HepG2 (cell line): Measurements from ENCODE around the gene FAM83E. TPM values are rescaled to one million over a fixed set of nuclear protein-coding genes. Genes with fewer than 3 reads are reported as not detected.

Source experiments
- FOXC1 ChIP-seq: sonication (generic); formaldehyde crosslinking; IDR thresholded peaks from 2 replicates; pipeline ENCODE4 v1.8.0; 2022; ENCODE audit warnings: mild to moderate bottlenecking, missing genetic modification reagents, borderline replicate concordance
- HOXA3 ChIP-seq: sonication (generic); formaldehyde crosslinking; IDR thresholded peaks from 2 replicates; pipeline ENCODE4 v1.5.0; 2020; ENCODE audit warnings: missing genetic modification reagents
- PRDM15 ChIP-seq: sonication (generic); formaldehyde crosslinking; IDR thresholded peaks from 2 replicates; pipeline ENCODE4 v1.4.0; 2020; ENCODE audit warnings: missing genetic modification reagents
- RNF2 ChIP-seq: fragments of 450-650 bp; conservative IDR thresholded peaks from 2 replicates; pipeline ENCODE4 v1.6.1; 2016; ENCODE audit warnings: low read depth
- SP140L ChIP-seq: sonication (generic); formaldehyde crosslinking; IDR thresholded peaks from 2 replicates; pipeline ENCODE4 v1.4.0; 2020; ENCODE audit warnings: missing genetic modification reagents, borderline replicate concordance
- SUZ12 ChIP-seq: fragments of 150-350 bp; IDR thresholded peaks from 2 replicates; pipeline ENCODE4 v1.6.1; 2014; ENCODE audit warnings: low read depth, low read length
- THAP11 ChIP-seq: IDR thresholded peaks from 2 replicates; pipeline ENCODE4 v1.6.1; 2016; ENCODE audit warnings: missing biosample characterization, missing genetic modification reagents
- YY1 ChIP-seq: IDR thresholded peaks from 2 replicates; pipeline ENCODE4 v1.6.1; 2011; ENCODE audit warnings: low read length, low read depth, moderate library complexity, mild to moderate bottlenecking; ENCODE audit not compliant: insufficient read depth, insufficient replicate concordance
- ZNF292 ChIP-seq: sonication (generic); formaldehyde crosslinking; IDR thresholded peaks from 2 replicates; pipeline ENCODE4 v1.8.1; 2022; ENCODE audit warnings: mild to moderate bottlenecking, low read depth, missing genetic modification reagents, borderline replicate concordance
- ZNF460 ChIP-seq: sonication (generic); formaldehyde crosslinking; IDR thresholded peaks from 2 replicates; pipeline ENCODE4 v1.5.1; 2020; ENCODE audit warnings: missing genetic modification reagents, mild to moderate bottlenecking, borderline replicate concordance
- ZNF790 ChIP-seq: sonication (generic); formaldehyde crosslinking; IDR thresholded peaks from 2 replicates; pipeline ENCODE4 v1.8.0; 2022; ENCODE audit warnings: missing genetic modification reagents, mild to moderate bottlenecking, borderline replicate concordance
- ZSCAN20 ChIP-seq: sonication (generic); formaldehyde crosslinking; IDR thresholded peaks from 2 replicates; pipeline ENCODE4 v1.4.0; 2020; ENCODE audit warnings: missing genetic modification reagents, mild to moderate bottlenecking, borderline replicate concordance
- ZZZ3 ChIP-seq: sonication (generic); formaldehyde crosslinking; IDR thresholded peaks from 2 replicates; pipeline ENCODE4 v1.4.0; 2020; ENCODE audit warnings: missing genetic modification reagents, mild to moderate bottlenecking, borderline replicate concordance
- polyA plus RNA-seq, 8 experiments: library from polyadenylated mRNA; depleted of rRNA in 3 of 8; stranded (reverse) in 7 of 8; unstranded in 1 of 8; fragments of >200 nt; fragmentation: Illumina TruSeq in 4 of 8; extraction: Trizol in 4 of 8; gene quantifications; 2 replicates each; pipeline versions ENCODE4 v1.2.1 to v1.2.3, GENCODE V29; 2011 to 2016; ENCODE audit warnings: low read depth in 4 of 8, missing spikeins in 1 of 8, mixed read lengths in 1 of 8; ENCODE audit not compliant: insufficient read depth in 1 of 8
- total RNA-seq, 5 experiments: library from RNA; depleted of rRNA; stranded (reverse); fragments of >200 nt; fragmentation: Illumina TruSeq; extraction: Trizol; gene quantifications; 2 replicates each; pipeline ENCODE4 v1.2.3, GENCODE V29; 2016; ENCODE audit warnings: low read depth in 1 of 5
- TF ChIP-seq, protein P1 (sequence below): sonication (generic); formaldehyde crosslinking; IDR thresholded peaks from 2 replicates; pipeline ENCODE4 v1.5.1; 2020; ENCODE audit warnings: mild to moderate bottlenecking, moderate library complexity, missing genetic modification reagents
- TF ChIP-seq, protein P2 (sequence below): sonication (generic); formaldehyde crosslinking; IDR thresholded peaks from 2 replicates; pipeline ENCODE4 v1.8.0; 2022; ENCODE audit warnings: mild to moderate bottlenecking, missing genetic modification reagents, borderline replicate concordance
- TF ChIP-seq, protein P3 (sequence below): sonication (generic); formaldehyde crosslinking; IDR thresholded peaks from 2 replicates; pipeline ENCODE4 v1.5.1; 2020; ENCODE audit warnings: missing genetic modification reagents, mild to moderate bottlenecking, borderline replicate concordance
- TF ChIP-seq, protein P4 (sequence below): sonication (generic); formaldehyde crosslinking; IDR thresholded peaks from 2 replicates; pipeline ENCODE4 v1.5.0; 2020; ENCODE audit warnings: missing genetic modification reagents

FAM83E gene
- total and polyA plus RNA-seq, 2 of the 13 experiments (the other 11 are each of a cell fraction or from before 2014, with no cell fraction given), result 0.18 to 0.60 TPM

- TF ChIP-seq SP140L (no peak), RNF2 (0 out of 2 replicates have a peak, but pooled peaks have one; percentile 48), YY1 (peak; percentile 91), ZNF790 (no peak), ZSCAN20 (CRISPR knock-in tag) (no peak), ZNF292 (CRISPR knock-in tag) (0 out of 2 replicates have a peak, but pooled peaks have one; percentile 31), THAP11 (CRISPR knock-in tag) (peak; percentile 98), ZZZ3 (CRISPR knock-in tag) (peak; percentile 97; the same call in 1 of the 2 replicates), HOXA3 (CRISPR knock-in tag) (peak; percentile 99), ZNF460 (CRISPR knock-in tag) (no peak), PRDM15 (CRISPR knock-in tag) (no peak), FOXC1 (CRISPR knock-in tag) (peak; percentile 89), SUZ12 (no peak)
- TF ChIP-seq, protein P1, sequence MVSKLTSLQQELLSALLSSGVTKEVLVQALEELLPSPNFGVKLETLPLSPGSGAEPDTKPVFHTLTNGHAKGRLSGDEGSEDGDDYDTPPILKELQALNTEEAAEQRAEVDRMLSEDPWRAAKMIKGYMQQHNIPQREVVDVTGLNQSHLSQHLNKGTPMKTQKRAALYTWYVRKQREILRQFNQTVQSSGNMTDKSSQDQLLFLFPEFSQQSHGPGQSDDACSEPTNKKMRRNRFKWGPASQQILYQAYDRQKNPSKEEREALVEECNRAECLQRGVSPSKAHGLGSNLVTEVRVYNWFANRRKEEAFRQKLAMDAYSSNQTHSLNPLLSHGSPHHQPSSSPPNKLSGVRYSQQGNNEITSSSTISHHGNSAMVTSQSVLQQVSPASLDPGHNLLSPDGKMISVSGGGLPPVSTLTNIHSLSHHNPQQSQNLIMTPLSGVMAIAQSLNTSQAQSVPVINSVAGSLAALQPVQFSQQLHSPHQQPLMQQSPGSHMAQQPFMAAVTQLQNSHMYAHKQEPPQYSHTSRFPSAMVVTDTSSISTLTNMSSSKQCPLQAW, result peak; percentile 79; the same call in 1 of the 2 replicates
- TF ChIP-seq, protein P2, sequence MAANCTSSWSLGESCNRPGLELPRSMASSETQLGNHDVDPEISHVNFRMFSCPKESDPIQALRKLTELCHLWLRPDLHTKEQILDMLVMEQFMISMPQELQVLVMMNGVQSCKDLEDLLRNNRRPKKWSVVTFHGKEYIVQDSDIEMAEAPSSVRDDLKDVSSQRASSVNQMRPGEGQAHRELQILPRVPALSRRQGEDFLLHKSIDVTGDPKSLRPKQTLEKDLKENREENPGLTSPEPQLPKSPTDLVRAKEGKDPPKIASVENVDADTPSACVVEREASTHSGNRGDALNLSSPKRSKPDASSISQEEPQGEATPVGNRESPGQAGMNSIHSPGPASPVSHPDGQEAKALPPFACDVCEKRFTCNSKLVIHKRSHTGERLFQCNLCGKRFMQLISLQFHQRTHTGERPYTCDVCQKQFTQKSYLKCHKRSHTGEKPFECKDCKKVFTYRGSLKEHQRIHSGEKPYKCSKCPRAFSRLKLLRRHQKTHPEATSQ (CRISPR knock-in tag), result no peak
- TF ChIP-seq, protein P3, sequence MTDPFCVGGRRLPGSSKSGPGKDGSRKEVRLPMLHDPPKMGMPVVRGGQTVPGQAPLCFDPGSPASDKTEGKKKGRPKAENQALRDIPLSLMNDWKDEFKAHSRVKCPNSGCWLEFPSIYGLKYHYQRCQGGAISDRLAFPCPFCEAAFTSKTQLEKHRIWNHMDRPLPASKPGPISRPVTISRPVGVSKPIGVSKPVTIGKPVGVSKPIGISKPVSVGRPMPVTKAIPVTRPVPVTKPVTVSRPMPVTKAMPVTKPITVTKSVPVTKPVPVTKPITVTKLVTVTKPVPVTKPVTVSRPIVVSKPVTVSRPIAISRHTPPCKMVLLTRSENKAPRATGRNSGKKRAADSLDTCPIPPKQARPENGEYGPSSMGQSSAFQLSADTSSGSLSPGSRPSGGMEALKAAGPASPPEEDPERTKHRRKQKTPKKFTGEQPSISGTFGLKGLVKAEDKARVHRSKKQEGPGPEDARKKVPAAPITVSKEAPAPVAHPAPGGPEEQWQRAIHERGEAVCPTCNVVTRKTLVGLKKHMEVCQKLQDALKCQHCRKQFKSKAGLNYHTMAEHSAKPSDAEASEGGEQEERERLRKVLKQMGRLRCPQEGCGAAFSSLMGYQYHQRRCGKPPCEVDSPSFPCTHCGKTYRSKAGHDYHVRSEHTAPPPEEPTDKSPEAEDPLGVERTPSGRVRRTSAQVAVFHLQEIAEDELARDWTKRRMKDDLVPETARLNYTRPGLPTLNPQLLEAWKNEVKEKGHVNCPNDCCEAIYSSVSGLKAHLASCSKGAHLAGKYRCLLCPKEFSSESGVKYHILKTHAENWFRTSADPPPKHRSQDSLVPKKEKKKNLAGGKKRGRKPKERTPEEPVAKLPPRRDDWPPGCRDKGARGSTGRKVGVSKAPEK, result no peak
- TF ChIP-seq, protein P4, sequence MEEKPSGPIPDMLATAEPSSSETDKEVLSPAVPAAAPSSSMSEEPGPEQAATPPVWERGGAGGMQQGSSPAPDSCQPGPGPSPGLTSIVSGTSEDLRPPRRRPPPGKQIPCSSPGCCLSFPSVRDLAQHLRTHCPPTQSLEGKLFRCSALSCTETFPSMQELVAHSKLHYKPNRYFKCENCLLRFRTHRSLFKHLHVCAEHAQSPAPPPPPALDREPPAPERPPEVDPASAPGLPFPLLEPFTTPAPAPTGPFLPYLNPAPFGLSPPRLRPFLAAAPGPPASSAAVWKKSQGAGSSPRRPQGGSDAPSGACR (CRISPR knock-in tag), result peak; percentile 95
Observed at GRCh38 chr19:48618916-48619691, 4.2 kb upstream of the FAM83E start, which contains the start of the genes RPL18 and SPHK2 (continued).
